GM10248 (cell line): Measurements from ENCODE around the gene CRKL.

ENCODE experiments used
- CTCF ChIA-PET: fragments of 300-600 bp; sonication (Branson Sonifier 250); formaldehyde crosslinking; extraction: SDS; loops from one replicate; lab custom pipeline; 2021; ENCODE audit warnings: antibody characterized with exemption; lab: Yijun Ruan, JAX
- POLR2A ChIA-PET: fragments of 350-650 bp; sonication (Branson Sonifier 250); formaldehyde crosslinking; extraction: SDS; loops from one replicate; lab custom pipeline; 2020; ENCODE audit warnings: antibody characterized with exemption; lab: Yijun Ruan, JAX
- DNase-seq: peaks from one replicate; pipeline ENCODE4 v3.0.0; 2012; ENCODE audit errors: extremely low spot score
- TF ChIP-seq, protein P1 (sequence below): IDR thresholded peaks from 2 replicates; pipeline ENCODE4 v1.5.1; 2012; ENCODE audit warnings: mild to moderate bottlenecking, low read depth; ENCODE audit errors: extremely low read depth, missing control alignments, control extremely low read depth

Gene CRKL

DNA sequence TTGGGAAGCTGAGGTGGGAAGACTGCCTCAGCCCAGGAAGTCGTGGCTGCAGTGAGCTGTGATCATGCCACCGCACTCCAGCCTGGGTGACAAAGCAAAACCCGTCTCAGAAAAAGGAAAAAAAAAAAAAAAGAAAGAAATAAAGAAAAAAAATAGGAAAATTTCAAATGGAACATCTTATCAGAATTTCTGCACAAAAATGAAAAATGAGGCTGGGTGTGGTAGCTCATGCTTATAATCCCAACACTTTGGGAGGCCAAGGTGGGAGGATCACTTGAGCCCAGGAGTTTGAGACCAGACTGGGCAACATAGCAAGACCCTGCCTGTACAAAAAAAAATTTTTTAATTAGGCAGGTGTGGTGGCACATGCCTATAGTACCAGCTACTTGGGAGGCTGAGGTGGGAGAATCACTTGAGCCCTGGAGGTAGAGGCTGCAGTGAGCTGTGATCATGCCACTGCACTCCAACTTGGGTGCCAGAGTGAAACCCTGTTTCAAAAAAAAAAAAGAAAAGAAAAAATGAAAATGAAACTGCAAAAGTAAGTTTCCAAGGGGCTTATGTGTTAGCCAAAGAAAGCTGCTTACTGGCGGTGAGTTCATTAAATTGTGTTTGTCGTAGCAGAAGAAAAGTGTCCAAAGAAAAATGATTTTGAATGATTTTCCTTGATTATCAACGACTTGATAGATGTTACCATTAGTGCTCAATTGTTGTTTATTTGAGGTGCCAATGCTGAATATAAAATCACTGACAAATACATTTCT lies 7.5 kb upstream of the CRKL start:
- TF ChIP-seq, protein P1, sequence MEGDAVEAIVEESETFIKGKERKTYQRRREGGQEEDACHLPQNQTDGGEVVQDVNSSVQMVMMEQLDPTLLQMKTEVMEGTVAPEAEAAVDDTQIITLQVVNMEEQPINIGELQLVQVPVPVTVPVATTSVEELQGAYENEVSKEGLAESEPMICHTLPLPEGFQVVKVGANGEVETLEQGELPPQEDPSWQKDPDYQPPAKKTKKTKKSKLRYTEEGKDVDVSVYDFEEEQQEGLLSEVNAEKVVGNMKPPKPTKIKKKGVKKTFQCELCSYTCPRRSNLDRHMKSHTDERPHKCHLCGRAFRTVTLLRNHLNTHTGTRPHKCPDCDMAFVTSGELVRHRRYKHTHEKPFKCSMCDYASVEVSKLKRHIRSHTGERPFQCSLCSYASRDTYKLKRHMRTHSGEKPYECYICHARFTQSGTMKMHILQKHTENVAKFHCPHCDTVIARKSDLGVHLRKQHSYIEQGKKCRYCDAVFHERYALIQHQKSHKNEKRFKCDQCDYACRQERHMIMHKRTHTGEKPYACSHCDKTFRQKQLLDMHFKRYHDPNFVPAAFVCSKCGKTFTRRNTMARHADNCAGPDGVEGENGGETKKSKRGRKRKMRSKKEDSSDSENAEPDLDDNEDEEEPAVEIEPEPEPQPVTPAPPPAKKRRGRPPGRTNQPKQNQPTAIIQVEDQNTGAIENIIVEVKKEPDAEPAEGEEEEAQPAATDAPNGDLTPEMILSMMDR: no peak
- DNase-seq: no peak
- ChIA-PET POLR2A (no interaction called here), CTCF (interaction anchor here (0.6 kb wide), 1 partner anchor 116 kb away, joined by 3 read pairs; no protein-coding TSS in a partner anchor)

- DNase-seq: no peak
- TF ChIP-seq, protein P1: no peak
- ChIA-PET POLR2A (interaction anchor here (0.7 kb wide), 1 partner anchor 19 kb away, joined by 7 read pairs; no protein-coding TSS in a partner anchor), CTCF (interaction anchor here (1.6 kb wide), 1 partner anchor 27 kb away, joined by 4 read pairs; no protein-coding TSS in a partner anchor)
Observed at GRCh38 chr22:20912494-20912893, 4.7 kb upstream of the CRKL start.

GRCh38 chr22:20918663-20919218 lies 1.5 kb downstream of the CRKL start:
- ChIA-PET POLR2A (no interaction called here), CTCF (no interaction called here)
- no peak for DNase-seq
- TF ChIP-seq, protein P1: no peak

DNA sequence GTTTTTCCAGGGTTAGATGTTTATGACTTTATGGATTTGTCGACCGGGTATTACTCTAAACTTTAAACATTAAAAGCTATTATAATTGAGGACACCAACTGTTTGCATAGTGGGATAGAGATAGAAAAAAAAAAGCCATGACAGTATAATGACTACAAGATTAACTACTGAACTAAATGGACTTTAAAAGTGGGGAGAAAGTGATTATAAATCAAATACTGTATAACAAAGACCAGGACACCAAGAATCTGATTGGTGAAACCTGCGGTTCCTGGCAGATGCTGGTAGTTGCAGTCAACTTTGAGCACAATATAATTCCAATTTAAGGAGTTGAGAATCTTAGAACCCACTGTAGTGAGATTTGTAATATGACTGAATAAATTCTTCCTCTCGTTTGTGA lies 2.5 kb downstream of the CRKL start:
- ChIA-PET CTCF (interaction anchor here (1.3 to 2.4 kb wide), 3 partner anchors 17 to 40 kb away, joined by 3 to 8 read pairs (median 4); no protein-coding TSS in a partner anchor), POLR2A (no interaction called here)
- DNase-seq: no peak
- TF ChIP-seq, protein P1: no peak

DNA sequence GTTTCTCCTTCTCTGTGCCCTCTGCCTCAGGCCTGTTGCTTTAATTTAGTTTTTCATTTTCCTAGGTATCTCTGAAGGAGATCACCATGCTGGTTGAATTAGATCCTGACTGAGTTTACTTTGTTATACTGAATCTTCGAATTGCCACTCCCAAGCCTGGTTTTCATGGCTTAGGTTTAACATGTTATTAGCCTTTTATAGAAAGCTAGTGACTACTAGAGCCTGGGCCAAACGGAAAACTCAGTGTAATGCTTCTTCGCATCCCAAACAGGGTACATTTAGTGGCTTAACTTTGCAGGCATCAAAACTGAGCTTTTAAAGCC lies 3.6 kb downstream of the CRKL start:
- TF ChIP-seq, protein P1: no peak
- ChIA-PET CTCF (interaction anchor here (0.8 to 2.5 kb wide), 7 partner anchors 11 to 64 kb away, joined by 3 to 8 read pairs (median 5); no protein-coding TSS in a partner anchor), POLR2A (no interaction called here)
- DNase-seq: no peak

GRCh38 chr22:20922141-20922751 lies 5.0 kb downstream of the CRKL start:
- CTCF ChIA-PET: interaction anchor here (1.8 to 2.5 kb wide), 4 partner anchors 10 to 66 kb away, joined by 5 to 8 read pairs (median 6); no protein-coding TSS in a partner anchor
- TF ChIP-seq, protein P1: no peak
- DNase-seq: no peak
- POLR2A ChIA-PET: no interaction called here
